GM12891 (cell line): Measurements from ENCODE around the gene GLIS1.

ENCODE experiments used
- POLR2A ChIP-seq: IDR thresholded peaks from 2 replicates; pipeline ENCODE4 v1.6.1; 2011; ENCODE audit warnings: low read depth, low read length, control low read depth
- POLR2AphosphoS5 ChIP-seq: IDR thresholded peaks from 2 replicates; pipeline ENCODE4 v1.6.1; 2011; ENCODE audit warnings: low read depth, low read length, control low read depth
- POU2F2 ChIP-seq: IDR thresholded peaks from 2 replicates; pipeline ENCODE4 v1.6.1; 2011; ENCODE audit warnings: low read depth, mild to moderate bottlenecking, control low read depth, low read length, moderate library complexity
- TAF1 ChIP-seq: IDR thresholded peaks from 2 replicates; pipeline ENCODE4 v1.6.1; 2011; ENCODE audit warnings: low read depth, low read length, control low read depth

DNA sequence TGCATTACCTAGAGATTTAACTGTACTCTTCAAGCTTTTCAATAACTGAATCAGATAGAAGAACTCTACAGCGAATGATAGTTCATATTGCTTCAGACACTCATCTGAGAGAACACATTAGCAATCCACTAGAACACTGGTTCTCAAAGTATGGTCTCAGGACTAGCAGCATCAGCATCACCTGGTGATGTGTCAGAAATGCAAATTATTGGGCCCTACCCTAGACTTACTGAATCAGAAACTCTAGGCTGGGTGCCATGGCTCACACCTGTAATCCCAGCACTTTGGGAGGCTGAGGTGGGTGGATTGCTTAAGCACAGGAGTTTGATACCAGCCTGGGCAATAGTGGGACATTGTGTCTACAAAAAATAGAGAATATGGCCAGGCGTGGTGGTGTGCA lies 24.9 kb upstream of the GLIS1 start:
- TF ChIP-seq POLR2A (no peak), TAF1 (no peak), POLR2AphosphoS5 (no peak), POU2F2 (no peak)
